HCT116 (cell line): ENCODE measurements around the gene KRTAP1-3. TPM values are rescaled to one million over a fixed set of nuclear protein-coding genes. Genes with fewer than 3 reads are reported as not detected.

Experiments used
- ATAC-seq: fragments of 200-7000 bp; cut with Tn5 transposase; 2 replicates; pipeline ENCODE4 v1.9.1; 2020; ENCODE audit warnings: mild to moderate bottlenecking, moderate library complexity
- BruUV-seq: library from RNA; stranded (reverse); fragments of 400-500 nt; replicated peaks from 2 replicates; lab custom pipeline; 2021; lab: Mats Ljungman, UMichigan
- CTCF ChIA-PET: fragments of 300-600 bp; sonication (Branson Sonifier 250); formaldehyde crosslinking; loops from one replicate; lab custom pipeline; 2021; ENCODE audit warnings: antibody characterized with exemption; lab: Charles Lee
- POLR2A ChIA-PET: fragments of 300-600, 350-600 bp; sonication (Branson Sonifier 250); formaldehyde crosslinking; loops from one replicate; lab custom pipeline; 2021; ENCODE audit warnings: antibody characterized with exemption; lab: Charles Lee
- RAD21 ChIA-PET, 2 experiments: fragments of 300-600 bp; sonication (Branson Sonifier 250); formaldehyde crosslinking; loops; one replicate each; lab custom pipeline; 2023; ENCODE audit warnings: low total read pairs in 2 of 2; ENCODE audit not compliant: uncharacterized antibody in 2 of 2, unreplicated experiment in 2 of 2, low non-redundant PET in 1 of 2; lab: Charles Lee
- DNase-seq: peaks from one replicate; pipeline ENCODE4 v3.0.0-alpha.2; 2010; ENCODE audit warnings: low read depth, low spot score
- H2AFZ ChIP-seq: fragments of 200-600 bp; shearing (Covaris generic), sonication (generic); 2 replicates; pipeline ENCODE4 v1.6.1; 2017; ENCODE audit warnings: low read depth, mixed run types, mixed read lengths, antibody characterized with exemption, low read length; ENCODE audit not compliant: poor library complexity, severe bottlenecking
- H3K27ac ChIP-seq: 2 replicates; pipeline ENCODE4 v1.5.1; 2012; ENCODE audit warnings: low read depth, low read length
- H3K27me3 ChIP-seq: fragments of 200-600 bp; sonication (generic); 2 replicates; pipeline ENCODE4 v1.6.1; 2016; ENCODE audit warnings: mixed run types, low read length, mixed read lengths; ENCODE audit not compliant: insufficient read depth
- H3K36me3 ChIP-seq, 2 experiments: fragments of 200-500 bp in 1 of 2; fragments of 200-600 bp in 1 of 2; sonication (Bioruptor generic) in 1 of 2; sonication (generic) in 1 of 2; 2 replicates each; pipeline versions ENCODE4 v1.5.1 to v1.6.1; 2014 to 2016; ENCODE audit warnings: low read length in 2 of 2, inconsistent platforms in 1 of 2, mixed read lengths in 1 of 2, mixed run types in 1 of 2; ENCODE audit not compliant: insufficient read depth in 2 of 2, control insufficient read depth in 1 of 2
- H3K4me1 ChIP-seq, 2 experiments: fragments of 200-600 bp in 1 of 2; sonication (generic) in 1 of 2; 2 replicates each; pipeline versions ENCODE4 v1.5.1 to v1.6.1; 2012 to 2017; ENCODE audit warnings: low read length in 2 of 2, inconsistent platforms in 1 of 2, mild to moderate bottlenecking in 1 of 2, mixed read lengths in 1 of 2, mixed run types in 1 of 2, moderate library complexity in 1 of 2; ENCODE audit not compliant: insufficient read depth in 2 of 2, control insufficient read depth in 1 of 2
- H3K4me2 ChIP-seq: fragments of 200-600 bp; sonication (generic); 2 replicates; pipeline ENCODE4 v1.6.1; 2017; ENCODE audit warnings: mixed run types, low read length, mixed read lengths
- H3K4me3 ChIP-seq, 2 experiments: fragments of 200-600 bp in 1 of 2; sonication (generic) in 1 of 2; replicated peaks in 1 of 2; 2 replicates each; pipeline ENCODE4 v1.5.1; 2011 to 2016; ENCODE audit warnings: low read length in 2 of 2, control low read depth in 1 of 2, low read depth in 1 of 2, mild to moderate bottlenecking in 1 of 2, mixed read lengths in 1 of 2, mixed run types in 1 of 2
- H3K79me2 ChIP-seq: fragments of 200-600 bp; sonication (generic); 2 replicates; pipeline ENCODE4 v1.6.1; 2017; ENCODE audit warnings: mild to moderate bottlenecking, mixed run types, low read length, moderate library complexity, mixed read lengths; ENCODE audit not compliant: insufficient read depth
- H3K9ac ChIP-seq: fragments of 200-600 bp; sonication (generic); 2 replicates; pipeline ENCODE4 v1.6.1; 2016; ENCODE audit warnings: low read length, mixed read lengths
- H3K9me2 ChIP-seq: fragments of 200-600 bp; sonication (generic), shearing (Covaris generic); 2 replicates; pipeline ENCODE4 v1.6.1; 2017; ENCODE audit warnings: mixed run types, mild to moderate bottlenecking, moderate library complexity; ENCODE audit not compliant: insufficient read depth
- H3K9me3 ChIP-seq, 2 experiments: fragments of 200-500 bp in 1 of 2; fragments of 200-600 bp in 1 of 2; sonication (Bioruptor generic) in 1 of 2; sonication (generic) in 1 of 2; 2 replicates each; pipeline ENCODE4 v1.6.1; 2014 to 2017; ENCODE audit warnings: low read length in 2 of 2, mixed read lengths in 2 of 2, inconsistent platforms in 1 of 2, low read depth in 1 of 2, mild to moderate bottlenecking in 1 of 2, mixed run types in 1 of 2, moderate library complexity in 1 of 2; ENCODE audit not compliant: control insufficient read depth in 1 of 2, insufficient read depth in 1 of 2
- H4K20me1 ChIP-seq: fragments of 200-600 bp; sonication (generic), shearing (Covaris generic); 2 replicates; pipeline ENCODE4 v1.6.1; 2017; ENCODE audit warnings: mixed run types, mild to moderate bottlenecking, moderate library complexity; ENCODE audit not compliant: insufficient read depth
- CBX3 ChIP-seq: IDR thresholded peaks from 2 replicates; pipeline ENCODE4 v1.6.1; 2012; ENCODE audit warnings: low read depth
- CEBPB ChIP-seq: IDR thresholded peaks from 2 replicates; pipeline ENCODE4 v1.6.1; 2012; ENCODE audit warnings: low read depth
- EGR1 ChIP-seq: IDR thresholded peaks from 2 replicates; pipeline ENCODE4 v1.6.1; 2012; ENCODE audit warnings: low read depth
- ELF1 ChIP-seq: IDR thresholded peaks from 2 replicates; pipeline ENCODE4 v1.6.1; 2012; ENCODE audit warnings: low read depth, borderline replicate concordance
- EZH2phosphoT487 ChIP-seq: fragments of 200-600 bp; IDR thresholded peaks from 2 replicates; pipeline ENCODE4 v1.6.1; 2018; ENCODE audit warnings: antibody characterized with exemption, borderline replicate concordance
- FOSL1 ChIP-seq: IDR thresholded peaks from 2 replicates; pipeline ENCODE4 v1.6.1; 2012; ENCODE audit warnings: low read depth
- JUND ChIP-seq: IDR thresholded peaks from 2 replicates; pipeline ENCODE4 v1.6.1; 2012
- POLR2A ChIP-seq: IDR thresholded peaks from 2 replicates; pipeline ENCODE4 v1.7.0; 2011; ENCODE audit warnings: borderline replicate concordance; ENCODE audit not compliant: insufficient read depth, insufficient read length; ENCODE audit errors: extremely low read depth
- RAD21 ChIP-seq: IDR thresholded peaks from 2 replicates; pipeline ENCODE4 v1.6.1; 2012; ENCODE audit warnings: low read depth, mild to moderate bottlenecking
- SP1 ChIP-seq: IDR thresholded peaks from 2 replicates; pipeline ENCODE4 v1.6.1; 2012; ENCODE audit warnings: low read depth
- YY1 ChIP-seq: IDR thresholded peaks from 2 replicates; pipeline ENCODE4 v1.6.1; 2011; ENCODE audit warnings: low read length, low read depth, moderate library complexity, mild to moderate bottlenecking; ENCODE audit not compliant: insufficient replicate concordance; ENCODE audit errors: extremely low read depth
- ZFX ChIP-seq: fragments of 450-650 bp; IDR thresholded peaks from 2 replicates; pipeline ENCODE4 v1.6.1; 2017
- intact Hi-C: fragments of 100-400 bp; cut with micrococcal nuclease; formaldehyde crosslinking; loops from 2 replicates; pipeline ENCODE4 v1.10.0; 2022
- total RNA-seq: library from RNA; stranded (reverse); gene quantifications from one replicate; pipeline ENCODE4 v1.2.1, GENCODE V29; 2021; ENCODE audit not compliant: unreplicated experiment
- TF ChIP-seq, protein P1 (sequence below): IDR thresholded peaks from 2 replicates; pipeline ENCODE4 v1.6.1; 2012; ENCODE audit warnings: low read depth
- TF ChIP-seq, protein P2 (sequence below): IDR thresholded peaks from 2 replicates; pipeline ENCODE4 v1.6.1; 2011; ENCODE audit warnings: mild to moderate bottlenecking, low read length, moderate library complexity; ENCODE audit not compliant: insufficient replicate concordance; ENCODE audit errors: extremely low read depth
- TF ChIP-seq, protein P3 (sequence below), 3 experiments: fragments of 200-600 bp in 1 of 3; sonication (generic) in 1 of 3; IDR thresholded peaks in 2 of 3; conservative IDR thresholded peaks in 1 of 3; 2 replicates each; pipeline ENCODE4 v1.5.1; 2012 to 2017; ENCODE audit warnings: low read depth in 2 of 3, low read length in 2 of 3, antibody characterized with exemption in 1 of 3, borderline replicate concordance in 1 of 3, control low read depth in 1 of 3, mild to moderate bottlenecking in 1 of 3, mixed read lengths in 1 of 3, mixed run types in 1 of 3, moderate library complexity in 1 of 3; ENCODE audit not compliant: insufficient read depth in 1 of 3
- TF ChIP-seq, protein P4 (sequence below): IDR thresholded peaks from 2 replicates; pipeline ENCODE4 v1.6.1; 2012

The KRTAP1-3 gene
- total RNA-seq, 1 experiment from 2014 or later, result not detected

DNA sequence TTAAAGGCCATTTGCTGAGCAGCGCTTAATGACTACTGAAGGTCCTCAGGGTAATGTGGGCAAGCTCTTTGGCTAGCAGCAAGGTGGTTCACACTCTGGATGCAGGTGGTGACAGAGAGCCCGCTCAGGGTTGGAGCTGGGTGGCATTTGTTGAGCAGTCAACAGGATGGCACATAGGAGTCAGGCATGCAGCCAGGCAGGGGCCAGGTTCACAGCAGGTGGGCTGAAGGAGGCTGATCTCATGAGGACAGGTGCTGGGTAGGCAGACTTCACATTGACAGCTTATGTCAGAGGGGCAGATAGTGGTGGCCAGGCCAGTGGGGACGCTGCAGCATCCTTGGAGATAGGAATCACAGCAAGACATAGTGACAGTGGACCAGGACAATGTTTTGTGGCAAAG is 30.3 kb downstream of the KRTAP1-3 start:
- Histone ChIP-seq H3K27ac (no peak overlapping the region), H3K36me3 (no peaks in the 10 kb centered on the region), H2AFZ (no peak overlapping the region), H3K4me1 (peaks cover 0 to 6% of the 10 kb centered on the region in 2 experiments; a peak in 2 of 4 replicates), H3K4me3 (no peak overlapping the region), H4K20me1 (no peaks in the 10 kb centered on the region), H3K9me3 (no peaks in the 10 kb centered on the region), H3K9me2 (no peaks in the 10 kb centered on the region), H3K9ac (no peak overlapping the region), H3K27me3 (no peaks in the 10 kb centered on the region), H3K79me2 (no peaks in the 10 kb centered on the region), H3K4me2 (no peak overlapping the region)
- DNase-seq (no peak), ATAC-seq (no peak)
- ChIA-PET POLR2A (interaction anchor here (0.7 to 1.1 kb wide), 2 partner anchors 17 to 510 kb away, joined by 3 read pairs; no protein-coding TSS in a partner anchor), RAD21 (no interaction called here), CTCF (no interaction called here)
- TF ChIP-seq ZFX (no peak), EZH2phosphoT487 (no peak), SP1 (no peak), FOSL1 (no peak), CBX3 (no peak), EGR1 (no peak), JUND (no peak), POLR2A (no peak), CEBPB (no peak), ELF1 (no peak), RAD21 (no peak), YY1 (no peak)
- TF ChIP-seq, protein P1, sequence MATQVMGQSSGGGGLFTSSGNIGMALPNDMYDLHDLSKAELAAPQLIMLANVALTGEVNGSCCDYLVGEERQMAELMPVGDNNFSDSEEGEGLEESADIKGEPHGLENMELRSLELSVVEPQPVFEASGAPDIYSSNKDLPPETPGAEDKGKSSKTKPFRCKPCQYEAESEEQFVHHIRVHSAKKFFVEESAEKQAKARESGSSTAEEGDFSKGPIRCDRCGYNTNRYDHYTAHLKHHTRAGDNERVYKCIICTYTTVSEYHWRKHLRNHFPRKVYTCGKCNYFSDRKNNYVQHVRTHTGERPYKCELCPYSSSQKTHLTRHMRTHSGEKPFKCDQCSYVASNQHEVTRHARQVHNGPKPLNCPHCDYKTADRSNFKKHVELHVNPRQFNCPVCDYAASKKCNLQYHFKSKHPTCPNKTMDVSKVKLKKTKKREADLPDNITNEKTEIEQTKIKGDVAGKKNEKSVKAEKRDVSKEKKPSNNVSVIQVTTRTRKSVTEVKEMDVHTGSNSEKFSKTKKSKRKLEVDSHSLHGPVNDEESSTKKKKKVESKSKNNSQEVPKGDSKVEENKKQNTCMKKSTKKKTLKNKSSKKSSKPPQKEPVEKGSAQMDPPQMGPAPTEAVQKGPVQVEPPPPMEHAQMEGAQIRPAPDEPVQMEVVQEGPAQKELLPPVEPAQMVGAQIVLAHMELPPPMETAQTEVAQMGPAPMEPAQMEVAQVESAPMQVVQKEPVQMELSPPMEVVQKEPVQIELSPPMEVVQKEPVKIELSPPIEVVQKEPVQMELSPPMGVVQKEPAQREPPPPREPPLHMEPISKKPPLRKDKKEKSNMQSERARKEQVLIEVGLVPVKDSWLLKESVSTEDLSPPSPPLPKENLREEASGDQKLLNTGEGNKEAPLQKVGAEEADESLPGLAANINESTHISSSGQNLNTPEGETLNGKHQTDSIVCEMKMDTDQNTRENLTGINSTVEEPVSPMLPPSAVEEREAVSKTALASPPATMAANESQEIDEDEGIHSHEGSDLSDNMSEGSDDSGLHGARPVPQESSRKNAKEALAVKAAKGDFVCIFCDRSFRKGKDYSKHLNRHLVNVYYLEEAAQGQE, result no peak
- TF ChIP-seq, protein P2, sequence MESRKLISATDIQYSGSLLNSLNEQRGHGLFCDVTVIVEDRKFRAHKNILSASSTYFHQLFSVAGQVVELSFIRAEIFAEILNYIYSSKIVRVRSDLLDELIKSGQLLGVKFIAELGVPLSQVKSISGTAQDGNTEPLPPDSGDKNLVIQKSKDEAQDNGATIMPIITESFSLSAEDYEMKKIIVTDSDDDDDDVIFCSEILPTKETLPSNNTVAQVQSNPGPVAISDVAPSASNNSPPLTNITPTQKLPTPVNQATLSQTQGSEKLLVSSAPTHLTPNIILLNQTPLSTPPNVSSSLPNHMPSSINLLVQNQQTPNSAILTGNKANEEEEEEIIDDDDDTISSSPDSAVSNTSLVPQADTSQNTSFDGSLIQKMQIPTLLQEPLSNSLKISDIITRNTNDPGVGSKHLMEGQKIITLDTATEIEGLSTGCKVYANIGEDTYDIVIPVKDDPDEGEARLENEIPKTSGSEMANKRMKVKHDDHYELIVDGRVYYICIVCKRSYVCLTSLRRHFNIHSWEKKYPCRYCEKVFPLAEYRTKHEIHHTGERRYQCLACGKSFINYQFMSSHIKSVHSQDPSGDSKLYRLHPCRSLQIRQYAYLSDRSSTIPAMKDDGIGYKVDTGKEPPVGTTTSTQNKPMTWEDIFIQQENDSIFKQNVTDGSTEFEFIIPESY, result no peak
- TF ChIP-seq, protein P3, sequence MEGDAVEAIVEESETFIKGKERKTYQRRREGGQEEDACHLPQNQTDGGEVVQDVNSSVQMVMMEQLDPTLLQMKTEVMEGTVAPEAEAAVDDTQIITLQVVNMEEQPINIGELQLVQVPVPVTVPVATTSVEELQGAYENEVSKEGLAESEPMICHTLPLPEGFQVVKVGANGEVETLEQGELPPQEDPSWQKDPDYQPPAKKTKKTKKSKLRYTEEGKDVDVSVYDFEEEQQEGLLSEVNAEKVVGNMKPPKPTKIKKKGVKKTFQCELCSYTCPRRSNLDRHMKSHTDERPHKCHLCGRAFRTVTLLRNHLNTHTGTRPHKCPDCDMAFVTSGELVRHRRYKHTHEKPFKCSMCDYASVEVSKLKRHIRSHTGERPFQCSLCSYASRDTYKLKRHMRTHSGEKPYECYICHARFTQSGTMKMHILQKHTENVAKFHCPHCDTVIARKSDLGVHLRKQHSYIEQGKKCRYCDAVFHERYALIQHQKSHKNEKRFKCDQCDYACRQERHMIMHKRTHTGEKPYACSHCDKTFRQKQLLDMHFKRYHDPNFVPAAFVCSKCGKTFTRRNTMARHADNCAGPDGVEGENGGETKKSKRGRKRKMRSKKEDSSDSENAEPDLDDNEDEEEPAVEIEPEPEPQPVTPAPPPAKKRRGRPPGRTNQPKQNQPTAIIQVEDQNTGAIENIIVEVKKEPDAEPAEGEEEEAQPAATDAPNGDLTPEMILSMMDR (IDR thresholded peaks at IDR 0.05 in 2 of 3, conservative IDR thresholded peaks at IDR 0.05 in 1 of 3; ENCODE audit: borderline replicate concordance in 1 of 3, insufficient read depth in 1 of 3, low read depth in 2 of 3, low read length in 2 of 3), result no peak
- TF ChIP-seq, protein P4, sequence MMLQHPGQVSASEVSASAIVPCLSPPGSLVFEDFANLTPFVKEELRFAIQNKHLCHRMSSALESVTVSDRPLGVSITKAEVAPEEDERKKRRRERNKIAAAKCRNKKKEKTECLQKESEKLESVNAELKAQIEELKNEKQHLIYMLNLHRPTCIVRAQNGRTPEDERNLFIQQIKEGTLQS, result no peak
- BruUV-seq, result no TSS peak
- intact Hi-C loops, result no loop called here
